Uterus (tissue), 2 donors: Measurements from ENCODE around the gene SPATA31C1.
"Not testable (repeated sequence)": the region's sequence is repeated elsewhere in the genome, so short reads cannot be mapped to it uniquely, and the experiment has no call there.

ENCODE experiments used
- CTCF ChIP-seq, 4 experiments: fragments of 200-600 bp in 2 of 4; fragments of 450-650 bp in 2 of 4; sonication (generic) in 2 of 4; IDR thresholded peaks; one replicate each; pipeline ENCODE4 v1.5.1; 2016 to 2019; ENCODE audit warnings: antibody characterized with exemption in 4 of 4, mild to moderate bottlenecking in 2 of 4, moderate library complexity in 1 of 4
- POLR2A ChIP-seq, 2 donors: fragments of 450-650 bp; IDR thresholded peaks; one replicate each; pipeline ENCODE4 v1.6.1; 2016; ENCODE audit warnings: antibody characterized with exemption in 2 of 2, mild to moderate bottlenecking in 1 of 2, moderate library complexity in 1 of 2

GRCh38 chr9:87924851-87925250 is 7.1 kb downstream of the SPATA31C1 start:
- not testable (repeated sequence) for TF ChIP-seq POLR2A, CTCF (IDR thresholded peaks at IDR 0.05)
